Mesenchymal stem cell (in vitro differentiated cells and primary cell): Measurements from ENCODE around the gene PDE2A.

Experiments used
- DNase-seq: peaks from one replicate; pipeline ENCODE4 v3.0.0-alpha.2; 2013
- H2AFZ ChIP-seq: one replicate; pipeline ENCODE4 v1.6.1; 2013; ENCODE audit warnings: low read depth, mild to moderate bottlenecking, control low read depth, inconsistent platforms, low read length, moderate library complexity
- H2AK5ac ChIP-seq: 2 replicates; pipeline ENCODE4 v1.6.1; 2013; ENCODE audit warnings: low read length, moderate library complexity, mild to moderate bottlenecking, inconsistent platforms; ENCODE audit not compliant: severe bottlenecking
- H2BK120ac ChIP-seq: one replicate; pipeline ENCODE4 v1.6.1; 2013; ENCODE audit warnings: low read depth, mild to moderate bottlenecking, inconsistent platforms, low read length, moderate library complexity
- H2BK12ac ChIP-seq, 2 experiments: one replicate each; pipeline ENCODE4 v1.6.1; 2013; ENCODE audit warnings: inconsistent platforms in 2 of 2, low read length in 2 of 2, mild to moderate bottlenecking in 2 of 2, moderate library complexity in 2 of 2, control low read depth in 1 of 2
- H2BK15ac ChIP-seq: one replicate; pipeline ENCODE4 v1.6.1; 2013; ENCODE audit warnings: mild to moderate bottlenecking, low read depth, inconsistent platforms; ENCODE audit not compliant: poor library complexity, severe bottlenecking
- H2BK5ac ChIP-seq: 2 replicates; pipeline ENCODE4 v1.6.1; 2013; ENCODE audit warnings: low read depth, mild to moderate bottlenecking, low read length, control low read depth, inconsistent platforms; ENCODE audit not compliant: poor library complexity, severe bottlenecking
- H3K14ac ChIP-seq, 2 experiments: one replicate each; pipeline ENCODE4 v1.6.1; 2013; ENCODE audit warnings: inconsistent platforms in 2 of 2, low read length in 2 of 2, control low read depth in 1 of 2, mild to moderate bottlenecking in 1 of 2, moderate library complexity in 1 of 2
- H3K18ac ChIP-seq, 2 experiments: one replicate each; pipeline ENCODE4 v1.6.1; 2013; ENCODE audit warnings: inconsistent platforms in 2 of 2, low read length in 2 of 2, control low read depth in 1 of 2, low read depth in 1 of 2, mild to moderate bottlenecking in 1 of 2
- H3K23ac ChIP-seq, 2 experiments: one replicate each; pipeline ENCODE4 v1.6.1; 2013; ENCODE audit warnings: inconsistent platforms in 2 of 2, low read length in 2 of 2, mild to moderate bottlenecking in 2 of 2, moderate library complexity in 2 of 2, control low read depth in 1 of 2
- H3K27ac ChIP-seq: 2 replicates; pipeline ENCODE4 v1.5.1; 2013; ENCODE audit warnings: mild to moderate bottlenecking, moderate library complexity, low read length, control low read depth, inconsistent platforms; ENCODE audit not compliant: poor library complexity, severe bottlenecking
- H3K27me3 ChIP-seq, 2 experiments: 2 replicates each; pipeline versions ENCODE4 v1.6.1 to v1.7.0; 2013; ENCODE audit warnings: low read length in 2 of 2, mild to moderate bottlenecking in 2 of 2, moderate library complexity in 2 of 2, control low read depth in 1 of 2, inconsistent platforms in 1 of 2; ENCODE audit not compliant: control insufficient read depth in 1 of 2, insufficient read depth in 1 of 2
- H3K36me3 ChIP-seq, 2 experiments: 2 replicates each; pipeline versions ENCODE4 v1.6.1 to v1.7.0; 2013; ENCODE audit warnings: low read length in 2 of 2, control low read depth in 1 of 2, inconsistent platforms in 1 of 2, low read depth in 1 of 2, mild to moderate bottlenecking in 1 of 2; ENCODE audit not compliant: insufficient read depth in 2 of 2, control insufficient read depth in 1 of 2
- H3K4ac ChIP-seq, 2 experiments: one replicate each; pipeline ENCODE4 v1.6.1; 2013; ENCODE audit warnings: inconsistent platforms in 2 of 2, low read length in 2 of 2, mild to moderate bottlenecking in 2 of 2, moderate library complexity in 2 of 2, control low read depth in 1 of 2, low read depth in 1 of 2
- H3K4me1 ChIP-seq: 2 replicates; pipeline ENCODE4 v1.6.1; 2013; ENCODE audit warnings: low read depth, low read length, control low read depth; ENCODE audit not compliant: control insufficient read depth, insufficient read depth
- H3K4me2 ChIP-seq: 2 replicates; pipeline ENCODE4 v1.6.1; 2013; ENCODE audit warnings: low read length, mild to moderate bottlenecking, inconsistent platforms; ENCODE audit not compliant: poor library complexity, severe bottlenecking
- H3K4me3 ChIP-seq, 2 experiments: 2 replicates each; pipeline versions ENCODE4 v1.5.1 to v1.7.0; 2013; ENCODE audit warnings: low read length in 2 of 2, mild to moderate bottlenecking in 2 of 2, control low read depth in 1 of 2, low read depth in 1 of 2; ENCODE audit not compliant: insufficient read depth in 1 of 2
- H3K79me1 ChIP-seq: replicated peaks from 2 replicates; pipeline ENCODE4 v1.6.1; 2013; ENCODE audit warnings: mild to moderate bottlenecking, control low read depth, low read length, inconsistent platforms; ENCODE audit not compliant: poor library complexity, severe bottlenecking
- H3K9ac ChIP-seq: 2 replicates; pipeline ENCODE4 v1.7.0; 2013; ENCODE audit warnings: mild to moderate bottlenecking, low read length, moderate library complexity
- H3K9me3 ChIP-seq: 2 replicates; pipeline ENCODE4 v1.7.0; 2013; ENCODE audit warnings: mild to moderate bottlenecking, low read length; ENCODE audit not compliant: control insufficient read depth
- H4K8ac ChIP-seq: one replicate; pipeline ENCODE4 v1.6.1; 2013; ENCODE audit warnings: inconsistent platforms, mild to moderate bottlenecking, low read length, moderate library complexity
- H4K91ac ChIP-seq: one replicate; pipeline ENCODE4 v1.6.1; 2013; ENCODE audit warnings: mild to moderate bottlenecking, low read length, inconsistent platforms
- WGBS: methylation state at CpG from one replicate; pipeline ENCODE4 v1.1.7; 2013; ENCODE audit warnings: mixed read lengths; 5-methylcytosine and 5-hydroxymethylcytosine counted together

The PDE2A gene

GRCh38 chr11:72662036-72662435 lies 12.2 kb downstream of the PDE2A start:
- Histone ChIP-seq H3K4me2 (no peak overlapping the region), H3K14ac (no peak overlapping the region), H3K36me3 (no peaks in the 10 kb centered on the region), H3K79me1 (no peaks in the 10 kb centered on the region), H4K91ac (no peak overlapping the region), H3K9ac (no peak overlapping the region), H2BK12ac (no peak overlapping the region), H4K8ac (no peak overlapping the region), H2AK5ac (no peak overlapping the region), H3K4ac (no peak overlapping the region), H3K27me3 (peaks cover 62 to 84% of the 10 kb centered on the region in 2 experiments), H3K23ac (no peak overlapping the region), H3K27ac (no peak overlapping the region), H2BK120ac (no peak overlapping the region), H2BK5ac (no peak overlapping the region), H2BK15ac (no peak overlapping the region), H2AFZ (no peak overlapping the region), H3K9me3 (peaks cover 2% of the 10 kb centered on the region), H3K4me1 (no peaks in the 10 kb centered on the region), H3K4me3 (no peak overlapping the region), H3K18ac (no peak overlapping the region)
- DNase-seq: no peak
- 65% methylated on average over 5 of the region's 5 CpGs for WGBS

GRCh38 chr11:72661486-72661885 lies 12.7 kb downstream of the PDE2A start:
- Histone ChIP-seq H4K91ac (no peak overlapping the region), H3K9me3 (no peaks in the 10 kb centered on the region), H2BK120ac (no peak overlapping the region), H3K14ac (no peak overlapping the region), H3K23ac (no peak overlapping the region), H2BK5ac (no peak overlapping the region), H3K27me3 (peaks cover 62 to 85% of the 10 kb centered on the region in 2 experiments), H3K18ac (no peak overlapping the region), H2BK15ac (no peak overlapping the region), H3K4me1 (no peaks in the 10 kb centered on the region), H3K4ac (no peak overlapping the region), H3K27ac (no peak overlapping the region), H3K4me2 (no peak overlapping the region), H3K4me3 (no peak overlapping the region), H3K9ac (no peak overlapping the region), H2BK12ac (no peak overlapping the region), H3K36me3 (no peaks in the 10 kb centered on the region), H4K8ac (no peak overlapping the region), H2AK5ac (no peak overlapping the region), H2AFZ (no peak overlapping the region), H3K79me1 (no peaks in the 10 kb centered on the region)
- WGBS: 68% methylated on average over 9 of the region's 9 CpGs
- DNase-seq: no peak

- H3K9ac ChIP-seq: no peak overlapping the region
- no peak overlapping the region for H3K4me3 ChIP-seq
- no peak overlapping the region for H3K4ac ChIP-seq
- no peaks in the 10 kb centered on the region for H3K9me3 ChIP-seq
- H2BK15ac ChIP-seq: no peak overlapping the region
- no peak overlapping the region for H3K27ac ChIP-seq
- H3K36me3 ChIP-seq: no peaks in the 10 kb centered on the region
- no peak overlapping the region for H3K23ac ChIP-seq
- H3K18ac ChIP-seq: no peak overlapping the region
- no peak for DNase-seq
- no peak overlapping the region for H2AK5ac ChIP-seq
- no peak overlapping the region for H2BK120ac ChIP-seq
- no peak overlapping the region for H4K8ac ChIP-seq
- H2AFZ ChIP-seq: no peak overlapping the region
- H3K27me3 ChIP-seq: peaks cover 54 to 91% of the 10 kb centered on the region in 2 experiments
- 81% methylated on average over 8 of the region's 9 CpGs for WGBS
- H3K4me2 ChIP-seq: no peak overlapping the region
- H3K79me1 ChIP-seq: no peaks in the 10 kb centered on the region
- no peak overlapping the region for H2BK5ac ChIP-seq
- no peaks in the 10 kb centered on the region for H3K4me1 ChIP-seq
- H3K14ac ChIP-seq: no peak overlapping the region
- no peak overlapping the region for H2BK12ac ChIP-seq
- no peak overlapping the region for H4K91ac ChIP-seq
These were observed 15.1 kb downstream of the PDE2A start for GRCh38 chr11:72658989-72659640.

GRCh38 chr11:72657411-72658100 lies 16.7 kb downstream of the PDE2A start:
- Histone ChIP-seq H3K4me2 (no peak overlapping the region), H3K23ac (no peak overlapping the region), H4K8ac (no peak overlapping the region), H3K79me1 (no peaks in the 10 kb centered on the region), H3K4me1 (no peaks in the 10 kb centered on the region), H2AK5ac (no peak overlapping the region), H3K27me3 (peaks cover 49 to 94% of the 10 kb centered on the region in 2 experiments), H2BK5ac (no peak overlapping the region), H2AFZ (no peak overlapping the region), H3K9me3 (no peaks in the 10 kb centered on the region), H3K18ac (no peak overlapping the region), H3K27ac (no peak overlapping the region), H2BK120ac (no peak overlapping the region), H3K36me3 (no peaks in the 10 kb centered on the region), H2BK15ac (no peak overlapping the region), H3K4ac (no peak overlapping the region), H2BK12ac (no peak overlapping the region), H3K14ac (no peak overlapping the region), H3K9ac (no peak overlapping the region), H3K4me3 (no peak overlapping the region), H4K91ac (no peak overlapping the region)
- no peak for DNase-seq
- WGBS: 60% methylated on average over 6 of the region's 6 CpGs
